GM12878 (cell line): Measurements from ENCODE around the gene PCCA. TPM values are rescaled to one million over a fixed set of nuclear protein-coding genes. Genes with fewer than 3 reads are reported as not detected.

Experiments
- ATAC-seq: fragments of 200-7000 bp; cut with Tn5 transposase; 3 replicates; pipeline ENCODE4 v1.9.1; 2020; ENCODE audit warnings: mild to moderate bottlenecking, moderate library complexity
- BruUV-seq: library from RNA; stranded (reverse); fragments of 400-500 nt; replicated peaks from 2 replicates; lab custom pipeline; 2021; lab: Mats Ljungman, UMichigan
- CTCF ChIA-PET: fragments of 300-600 bp; sonication (Branson Sonifier 250); formaldehyde crosslinking; extraction: SDS; loops from one replicate; lab custom pipeline; 2021; ENCODE audit warnings: inconsistent platforms; lab: Yijun Ruan, JAX
- POLR2A ChIA-PET: fragments of 350-600 bp; formaldehyde crosslinking; extraction: SDS; loops from one replicate; lab custom pipeline; 2021; ENCODE audit warnings: inconsistent platforms; lab: Charles Lee
- RAD21 ChIA-PET: fragments of 300-600 bp; sonication (Branson Sonifier 250); formaldehyde crosslinking; loops from one replicate; lab custom pipeline; 2023; ENCODE audit warnings: antibody characterized with exemption; ENCODE audit not compliant: unreplicated experiment; lab: Charles Lee
- SMC1A ChIA-PET: fragments of 300-600 bp; sonication (Branson Sonifier 250); formaldehyde crosslinking; loops from one replicate; lab custom pipeline; 2023; ENCODE audit not compliant: unreplicated experiment, uncharacterized antibody; lab: Charles Lee
- DNase-seq: peaks from one replicate; pipeline ENCODE4 v3.0.0-alpha.2; 2011; ENCODE audit warnings: low read depth, low spot score
- FAIRE-seq: peaks from 3 replicates; lab custom pipeline; 2011; peaks lifted over from hg19 to GRCh38; lab: Jason Lieb, UNC
- H2AFZ ChIP-seq: 2 replicates; pipeline ENCODE4 v1.6.0; 2011; ENCODE audit warnings: low read depth, low read length, control low read depth; ENCODE audit not compliant: control insufficient read depth
- H3K27ac ChIP-seq: 2 replicates; pipeline ENCODE4 v1.5.1; 2011; ENCODE audit warnings: control low read depth; ENCODE audit not compliant: control insufficient read depth, insufficient read depth
- H3K27me3 ChIP-seq, 2 experiments: replicated peaks in 1 of 2; 2 replicates each; pipeline versions ENCODE4 v1.6.0 to v1.6.1; 2011; ENCODE audit warnings: low read length in 1 of 2; ENCODE audit not compliant: control insufficient read depth in 2 of 2, insufficient read depth in 2 of 2
- H3K36me3 ChIP-seq, 2 experiments: 2 replicates each; pipeline ENCODE4 v1.5.1; 2011; ENCODE audit warnings: low read length in 1 of 2; ENCODE audit not compliant: control insufficient read depth in 2 of 2, insufficient read depth in 2 of 2
- H3K4me1 ChIP-seq: 2 replicates; pipeline ENCODE4 v1.6.1; 2011; ENCODE audit warnings: mild to moderate bottlenecking, low read length, moderate library complexity, mixed read lengths; ENCODE audit not compliant: control insufficient read depth, insufficient read depth
- H3K4me2 ChIP-seq: 2 replicates; pipeline ENCODE4 v1.6.0; 2011; ENCODE audit warnings: control low read depth; ENCODE audit not compliant: control insufficient read depth, insufficient read depth
- H3K4me3 ChIP-seq: fragments of 200-600 bp; sonication (generic); 2 replicates; pipeline ENCODE4 v1.5.1; 2016
- H3K79me2 ChIP-seq: 2 replicates; pipeline ENCODE4 v1.6.0; 2011; ENCODE audit warnings: low read length; ENCODE audit not compliant: control insufficient read depth, insufficient read depth
- H3K9ac ChIP-seq: 2 replicates; pipeline ENCODE4 v1.8.0; 2011; ENCODE audit warnings: low read length, control low read depth, mixed read lengths; ENCODE audit not compliant: control insufficient read depth, insufficient read depth
- H3K9me3 ChIP-seq: replicated peaks from 3 replicates; pipeline ENCODE4 v1.5.1; 2011; ENCODE audit warnings: mild to moderate bottlenecking, low read length; ENCODE audit not compliant: control insufficient read depth, insufficient read depth
- H4K20me1 ChIP-seq: 2 replicates; pipeline ENCODE4 v1.6.0; 2011; ENCODE audit not compliant: control insufficient read depth, insufficient read depth
- ETV6 ChIP-seq, 2 experiments: fragments of 450-650 bp in 1 of 2; IDR thresholded peaks in 1 of 2; conservative IDR thresholded peaks in 1 of 2; 2 replicates each; pipeline ENCODE4 v1.6.1; 2014; ENCODE audit warnings: antibody characterized with exemption in 1 of 2, borderline replicate concordance in 1 of 2, low read depth in 1 of 2, mild to moderate bottlenecking in 1 of 2, moderate library complexity in 1 of 2
- HCFC1 ChIP-seq: fragments of 150-350 bp; IDR thresholded peaks from 2 replicates; pipeline ENCODE4 v1.6.1; 2014; ENCODE audit warnings: low read length
- KAT2A ChIP-seq: conservative IDR thresholded peaks from 2 replicates; pipeline ENCODE4 v1.6.1; 2011; ENCODE audit warnings: low read depth, low read length; ENCODE audit not compliant: control insufficient read depth
- LARP7 ChIP-seq: fragments of 450-650 bp; IDR thresholded peaks from 2 replicates; pipeline ENCODE4 v1.6.1; 2017; ENCODE audit warnings: mild to moderate bottlenecking
- PAX8 ChIP-seq: fragments of 450-650 bp; IDR thresholded peaks from 2 replicates; pipeline ENCODE4 v1.6.1; 2017; ENCODE audit warnings: mild to moderate bottlenecking, moderate library complexity
- RELA ChIP-seq: fragments of 450-650 bp; IDR thresholded peaks from 2 replicates; pipeline ENCODE4 v1.8.0; 2014; ENCODE audit warnings: borderline replicate concordance; ENCODE audit not compliant: partially characterized antibody
- SMARCA5 ChIP-seq: fragments of 450-650 bp; IDR thresholded peaks from 2 replicates; pipeline ENCODE4 v1.6.1; 2017; ENCODE audit warnings: mild to moderate bottlenecking
- SMC3 ChIP-seq: IDR thresholded peaks from 2 replicates; pipeline ENCODE4 v1.6.1; 2011; ENCODE audit warnings: low read length, improper control_type of control experiment, borderline replicate concordance
- ZNF207 ChIP-seq: fragments of 450-650 bp; IDR thresholded peaks from 2 replicates; pipeline ENCODE4 v1.6.1; 2014; ENCODE audit warnings: antibody characterized with exemption, mild to moderate bottlenecking, borderline replicate concordance
- ZZZ3 ChIP-seq: IDR thresholded peaks from 2 replicates; pipeline ENCODE4 v1.6.1; 2011; ENCODE audit warnings: low read depth; ENCODE audit not compliant: control insufficient read depth, insufficient read length
- WGBS: methylation state at CpG from one replicate; pipeline ENCODE4 v1.1.6; 2016; ENCODE audit warnings: low lambda C conversion rate; ENCODE audit not compliant: insufficient replicate concordance, insufficient coverage; ENCODE audit errors: missing lambda C conversion rate; 5-methylcytosine and 5-hydroxymethylcytosine counted together
- in situ Hi-C: fragments of 300-500 bp; cut with MboI; formaldehyde crosslinking; loops from 9 replicates; pipeline ENCODE4 v1.14.3; 2018; ENCODE audit warnings: mixed read lengths
- intact Hi-C: fragments of 100-400 bp; cut with micrococcal nuclease; formaldehyde crosslinking; loops from one replicate; pipeline ENCODE4 v1.14.2; 2022; ENCODE audit not compliant: unreplicated experiment
- polyA plus RNA-seq, 11 experiments: library from polyadenylated mRNA; depleted of rRNA in 4 of 11; unstranded in 6 of 11; stranded (reverse) in 5 of 11; fragments of >200 nt; fragmentation: Nextera tagmentation in 4 of 11; fragmentation: Illumina TruSeq in 1 of 11; extraction: Ambion mirVana in 4 of 11; extraction: Trizol in 1 of 11; gene quantifications; 1 replicate in 1 of 11; 2 replicates in 10 of 11; pipeline versions ENCODE4 v1.2.1 to v1.2.3, GENCODE V29; 2011 to 2016; ENCODE audit warnings: inconsistent platforms in 2 of 11, missing spikeins in 2 of 11, low read depth in 1 of 11
- total RNA-seq, 4 experiments: library from RNA; depleted of rRNA in 3 of 4; stranded (reverse); fragments of >200 nt in 3 of 4; fragmentation: Illumina TruSeq in 1 of 4; extraction: Trizol in 1 of 4; gene quantifications; 2 replicates each; pipeline versions ENCODE4 v1.2.1 to v1.2.3, GENCODE V29; 2013 to 2021
- TF ChIP-seq, protein P1 (sequence below): fragments of 450-650 bp; IDR thresholded peaks from 2 replicates; pipeline ENCODE4 v1.6.1; 2017; ENCODE audit warnings: mild to moderate bottlenecking, low read depth, inconsistent platforms; ENCODE audit not compliant: poor library complexity, severe bottlenecking
- TF ChIP-seq, protein P2 (sequence below): fragments of 450-650 bp; formaldehyde crosslinking; IDR thresholded peaks from 2 replicates; pipeline ENCODE4 v1.5.0; 2022; ENCODE audit warnings: mild to moderate bottlenecking, missing genetic modification characterization

The PCCA gene
- total and polyA plus RNA-seq, 10 of the 15 experiments (the other 5 are each of a cell fraction or from before 2014, with no cell fraction given), result 5.9 to 18.2 (median 12.4) TPM

DNA sequence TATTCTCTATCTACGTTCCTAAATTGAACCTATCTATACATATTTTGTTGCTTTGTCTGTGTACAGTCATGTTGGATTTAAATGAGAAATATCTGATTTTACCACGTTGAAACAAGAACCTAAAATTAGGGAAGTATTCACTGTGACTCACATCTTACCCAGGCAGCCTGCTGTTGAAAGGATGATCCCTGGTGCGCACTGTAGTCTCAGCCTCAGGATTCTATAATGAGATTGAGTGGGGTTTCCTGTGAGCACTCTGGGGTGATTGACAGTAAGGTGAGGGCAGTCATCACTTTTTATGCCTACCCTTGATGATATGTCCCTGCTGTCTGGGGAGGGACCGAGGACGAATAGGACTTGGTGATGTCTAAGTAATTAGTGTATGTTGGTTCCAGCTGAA lies 35.4 kb downstream of the PCCA start:
- WGBS, result 70% methylated on average over 5 of the region's 5 CpGs
- RAD21 ChIA-PET, result no interaction called here
- no TSS peak for BruUV-seq

More for the DNA sequence above, 35.4 kb downstream of the PCCA start:
- Histone ChIP-seq H3K36me3 (no peaks in the 10 kb centered on the region; a peak in 1 of 4 replicates), H3K27me3 (no peaks in the 10 kb centered on the region), H3K4me3 (no peak overlapping the region), H3K79me2 (no peaks in the 10 kb centered on the region), H3K27ac (no peak overlapping the region), H3K9me3 (peaks cover 3% of the 10 kb centered on the region), H4K20me1 (no peaks in the 10 kb centered on the region), H3K9ac (no peak overlapping the region), H3K4me2 (no peak overlapping the region), H2AFZ (no peak overlapping the region), H3K4me1 (peaks cover under 1% of the 10 kb centered on the region; the same call in 1 of the 2 replicates)
- intact Hi-C loops, result no loop called here
- DNase-seq (no peak), ATAC-seq (no peak; the same call in 2 of the 3 replicates), FAIRE-seq (no peak)
- no peak for TF ChIP-seq ETV6 (conservative IDR thresholded peaks at IDR 0.05 in 1 of 2, IDR thresholded peaks at IDR 0.05 in 1 of 2; ENCODE audit: borderline replicate concordance in 1 of 2, low read depth in 1 of 2)
- no peak for TF ChIP-seq SMC3
- TF ChIP-seq KAT2A, result no peak
- no peak for TF ChIP-seq ZNF207
- TF ChIP-seq, protein P1, sequence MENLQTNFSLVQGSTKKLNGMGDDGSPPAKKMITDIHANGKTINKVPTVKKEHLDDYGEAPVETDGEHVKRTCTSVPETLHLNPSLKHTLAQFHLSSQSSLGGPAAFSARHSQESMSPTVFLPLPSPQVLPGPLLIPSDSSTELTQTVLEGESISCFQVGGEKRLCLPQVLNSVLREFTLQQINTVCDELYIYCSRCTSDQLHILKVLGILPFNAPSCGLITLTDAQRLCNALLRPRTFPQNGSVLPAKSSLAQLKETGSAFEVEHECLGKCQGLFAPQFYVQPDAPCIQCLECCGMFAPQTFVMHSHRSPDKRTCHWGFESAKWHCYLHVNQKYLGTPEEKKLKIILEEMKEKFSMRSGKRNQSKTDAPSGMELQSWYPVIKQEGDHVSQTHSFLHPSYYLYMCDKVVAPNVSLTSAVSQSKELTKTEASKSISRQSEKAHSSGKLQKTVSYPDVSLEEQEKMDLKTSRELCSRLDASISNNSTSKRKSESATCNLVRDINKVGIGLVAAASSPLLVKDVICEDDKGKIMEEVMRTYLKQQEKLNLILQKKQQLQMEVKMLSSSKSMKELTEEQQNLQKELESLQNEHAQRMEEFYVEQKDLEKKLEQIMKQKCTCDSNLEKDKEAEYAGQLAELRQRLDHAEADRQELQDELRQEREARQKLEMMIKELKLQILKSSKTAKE, result no peak
- TF ChIP-seq RELA, result no peak
- no peak for TF ChIP-seq HCFC1
- no peak for TF ChIP-seq ZZZ3
- TF ChIP-seq PAX8, result no peak
- no peak for TF ChIP-seq SMARCA5
- TF ChIP-seq, protein P2, sequence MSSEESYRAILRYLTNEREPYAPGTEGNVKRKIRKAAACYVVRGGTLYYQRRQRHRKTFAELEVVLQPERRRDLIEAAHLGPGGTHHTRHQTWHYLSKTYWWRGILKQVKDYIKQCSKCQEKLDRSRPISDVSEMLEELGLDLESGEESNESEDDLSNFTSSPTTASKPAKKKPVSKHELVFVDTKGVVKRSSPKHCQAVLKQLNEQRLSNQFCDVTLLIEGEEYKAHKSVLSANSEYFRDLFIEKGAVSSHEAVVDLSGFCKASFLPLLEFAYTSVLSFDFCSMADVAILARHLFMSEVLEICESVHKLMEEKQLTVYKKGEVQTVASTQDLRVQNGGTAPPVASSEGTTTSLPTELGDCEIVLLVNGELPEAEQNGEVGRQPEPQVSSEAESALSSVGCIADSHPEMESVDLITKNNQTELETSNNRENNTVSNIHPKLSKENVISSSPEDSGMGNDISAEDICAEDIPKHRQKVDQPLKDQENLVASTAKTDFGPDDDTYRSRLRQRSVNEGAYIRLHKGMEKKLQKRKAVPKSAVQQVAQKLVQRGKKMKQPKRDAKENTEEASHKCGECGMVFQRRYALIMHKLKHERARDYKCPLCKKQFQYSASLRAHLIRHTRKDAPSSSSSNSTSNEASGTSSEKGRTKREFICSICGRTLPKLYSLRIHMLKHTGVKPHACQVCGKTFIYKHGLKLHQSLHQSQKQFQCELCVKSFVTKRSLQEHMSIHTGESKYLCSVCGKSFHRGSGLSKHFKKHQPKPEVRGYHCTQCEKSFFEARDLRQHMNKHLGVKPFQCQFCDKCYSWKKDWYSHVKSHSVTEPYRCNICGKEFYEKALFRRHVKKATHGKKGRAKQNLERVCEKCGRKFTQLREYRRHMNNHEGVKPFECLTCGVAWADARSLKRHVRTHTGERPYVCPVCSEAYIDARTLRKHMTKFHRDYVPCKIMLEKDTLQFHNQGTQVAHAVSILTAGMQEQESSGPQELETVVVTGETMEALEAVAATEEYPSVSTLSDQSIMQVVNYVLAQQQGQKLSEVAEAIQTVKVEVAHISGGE (CRISPR knock-in tag), result no peak
- TF ChIP-seq LARP7, result no peak
- SMC1A ChIA-PET, result no interaction called here
- CTCF ChIA-PET, result interaction anchor here (0.9 kb wide), 1 partner anchor 19 kb away, joined by 3 read pairs; no protein-coding TSS in a partner anchor
- POLR2A ChIA-PET, result no interaction called here
- in situ Hi-C loops, result no loop called here
